Activated T-helper 1 cell treated with Interleukin-2 at 50 U/mL for 16 hours (primary cell): ENCODE measurements around the gene PARL.
"Not testable (repeated sequence)": the region's sequence is repeated elsewhere in the genome, so short reads cannot be mapped to it uniquely, and the experiment has no call there.

Experiments
- DNase-seq: peaks from one replicate; pipeline ENCODE4 v3.0.0-alpha.2; 2020; ENCODE audit warnings: low read depth

Gene PARL

DNA sequence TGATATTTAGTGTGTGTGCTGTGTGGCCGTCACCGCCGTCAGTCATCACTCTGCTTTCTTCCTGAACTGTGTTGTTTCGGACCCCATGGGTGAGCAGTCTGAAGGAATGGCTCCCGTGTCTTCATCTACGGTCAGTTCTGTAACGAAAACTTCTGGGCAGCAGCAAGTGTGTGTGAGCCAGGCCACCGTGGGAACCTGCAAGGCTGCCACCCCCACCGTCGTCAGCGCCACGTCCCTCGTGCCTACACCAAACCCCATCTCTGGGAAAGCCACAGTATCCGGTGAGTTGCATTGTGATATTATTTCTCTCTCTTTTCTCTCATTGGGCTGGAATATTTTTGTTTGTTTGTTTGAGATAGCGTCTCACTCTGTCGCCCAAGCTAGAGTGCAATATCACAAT lies 94.0 kb downstream of the PARL start:
- no peak for DNase-seq

DNA sequence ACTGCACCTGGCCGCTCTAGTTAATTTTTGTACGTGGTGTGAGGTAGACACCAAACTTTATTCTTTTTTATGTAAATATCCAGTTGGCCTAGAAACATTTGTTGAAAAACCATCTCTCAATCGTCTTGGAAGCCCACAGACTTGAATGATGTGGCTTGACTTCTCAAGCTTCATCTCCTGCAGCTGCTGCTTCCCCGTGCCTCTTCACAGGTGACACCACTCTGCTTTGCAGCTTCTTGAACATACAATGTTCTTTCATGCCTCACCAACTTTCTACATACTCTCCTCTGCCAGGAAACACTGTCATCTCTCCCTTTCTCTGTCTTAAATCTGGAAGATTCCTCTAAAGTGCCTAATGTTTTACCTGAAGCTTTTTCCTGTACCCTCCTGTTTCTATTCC lies 94.9 kb downstream of the PARL start:
- no peak for DNase-seq

DNA sequence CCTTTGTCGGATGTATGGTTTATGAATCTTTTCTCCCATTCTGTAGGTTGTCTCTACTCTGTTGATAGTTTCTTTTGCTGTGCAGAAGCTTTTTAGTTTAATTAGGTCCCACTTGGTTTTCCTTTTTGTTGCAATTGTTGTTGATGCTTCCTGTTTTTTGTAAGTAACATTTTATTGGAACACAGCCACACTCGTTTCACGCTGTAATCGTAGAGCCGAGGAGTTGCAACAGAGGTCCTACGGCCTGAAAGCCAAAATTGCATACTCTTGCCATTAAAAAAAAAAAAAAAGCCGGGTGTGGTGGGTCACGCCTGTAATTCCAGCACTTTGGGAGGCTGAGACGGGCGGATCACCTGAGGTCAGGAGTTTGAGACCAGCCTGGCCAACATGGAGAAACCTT lies 100.2 kb downstream of the PARL start:
- not testable (repeated sequence) for DNase-seq

DNA sequence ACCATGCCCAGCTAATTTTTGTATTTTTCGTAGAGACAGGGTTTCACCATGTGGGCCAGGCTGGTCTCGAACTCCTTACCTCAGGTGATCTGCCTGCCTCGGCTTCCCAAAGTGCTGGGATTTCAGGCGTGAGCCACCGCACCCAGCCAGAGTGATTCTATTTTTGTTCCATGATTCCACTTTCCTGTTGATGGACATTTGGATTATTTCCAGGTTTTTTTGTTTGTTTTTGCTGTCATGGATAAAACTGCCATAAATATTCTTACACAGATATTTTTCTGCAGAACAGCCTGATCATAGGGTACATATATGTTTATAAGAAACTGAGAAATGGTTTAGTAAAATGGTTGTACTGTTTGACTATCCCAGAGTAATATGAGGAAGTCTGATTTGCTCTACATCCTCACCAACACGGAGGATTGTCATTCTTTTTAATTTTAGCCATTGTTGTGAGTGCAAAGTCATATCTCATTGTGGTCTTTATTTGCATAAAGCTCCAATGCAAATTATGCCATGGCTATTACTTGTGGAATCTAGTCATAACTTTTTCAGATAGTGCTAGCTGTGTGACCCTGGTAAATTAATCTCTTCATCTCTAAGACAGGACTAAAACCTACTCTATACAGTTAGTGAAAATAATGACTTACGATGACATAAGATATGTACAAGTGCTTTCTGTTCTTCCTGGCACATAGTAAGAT lies 102.0 kb downstream of the PARL start:
- DNase-seq: no peak

DNA sequence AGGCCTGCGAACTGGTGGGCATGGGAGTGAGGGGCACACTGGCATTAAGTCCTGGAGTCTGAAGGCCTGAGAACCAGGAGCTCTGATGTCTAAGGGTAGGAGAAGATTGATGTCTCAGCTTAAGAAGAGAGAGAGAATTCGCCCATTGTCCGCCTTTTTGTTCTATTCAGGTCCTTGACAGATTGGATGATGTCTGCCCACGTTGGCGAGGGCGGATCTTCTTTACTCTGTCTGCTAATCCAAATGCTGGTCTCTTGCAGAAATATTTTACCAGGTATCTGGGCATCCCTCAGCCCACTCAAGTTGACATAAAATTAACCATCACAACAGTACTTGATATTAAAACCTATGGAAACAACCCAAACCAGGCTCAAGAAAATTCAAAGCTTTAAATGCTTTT lies 103.4 kb downstream of the PARL start:
- no peak for DNase-seq

DNA sequence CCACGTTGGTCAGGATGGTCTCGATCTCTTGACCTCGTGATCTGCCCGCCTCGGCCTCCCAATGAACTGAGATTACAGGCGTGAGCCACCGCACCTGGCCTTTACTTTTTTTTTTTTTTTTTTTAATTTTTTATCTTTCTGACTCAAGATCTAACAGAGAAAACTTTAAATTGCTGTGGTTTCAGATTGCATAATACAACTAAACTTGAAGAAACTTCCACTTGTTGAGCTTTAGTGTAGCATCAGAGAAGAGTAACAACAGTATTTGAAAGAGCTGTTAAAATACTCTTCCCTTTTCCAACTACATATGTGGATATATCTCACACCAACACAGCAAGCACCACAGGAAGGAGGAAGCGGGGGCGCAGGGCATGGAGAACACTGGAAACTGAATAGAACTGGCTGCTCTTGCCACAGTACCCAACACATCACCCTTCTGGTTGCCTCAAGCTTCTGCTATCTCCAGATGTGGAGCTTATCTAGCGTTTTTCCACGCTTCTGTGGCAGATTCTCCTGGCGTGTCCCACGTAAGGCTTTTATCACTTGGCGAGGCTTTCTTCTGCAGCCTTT lies 104.7 kb downstream of the PARL start:
- DNase-seq: no peak
